ENCODE measurements around the gene SETBP1.

Gene SETBP1

DNA sequence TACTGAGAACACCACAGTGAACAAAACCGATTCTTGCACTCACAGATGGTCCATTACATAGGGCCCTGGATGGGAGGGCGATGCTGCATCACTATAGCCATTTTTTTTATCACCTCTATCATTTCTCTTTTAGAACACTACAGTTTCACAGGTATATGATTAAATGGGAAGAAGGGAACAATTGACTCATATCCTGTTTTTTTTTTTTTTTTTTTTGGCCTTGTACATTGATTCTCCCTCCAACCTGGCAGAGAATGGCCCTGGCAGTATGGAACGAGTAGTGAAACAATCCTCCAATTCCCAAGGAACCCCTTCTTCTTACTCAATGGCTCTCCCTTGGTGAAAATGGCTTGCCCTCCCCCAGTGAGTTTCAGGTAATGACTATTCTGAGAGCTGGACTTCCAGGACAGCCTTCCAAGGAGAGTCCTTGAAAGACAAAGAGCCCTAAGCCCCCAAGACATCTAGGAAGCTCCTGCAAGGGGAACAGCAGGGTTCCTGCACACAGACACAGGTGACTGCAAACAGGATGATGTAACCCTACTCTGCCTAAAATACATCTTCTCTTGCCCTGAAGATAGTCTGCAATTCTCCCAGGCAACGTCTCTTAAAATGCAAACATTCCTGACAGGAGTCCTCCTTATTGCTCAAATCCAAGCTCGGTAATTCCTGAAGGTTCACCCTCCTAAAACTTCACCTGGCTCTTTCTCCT lies 405.4 kb downstream of the SETBP1 start:
- Histone ChIP-seq H3K36me3 (ENCODE audit: control insufficient read depth in 2 of 2, insufficient read depth in 1 of 2, low read length in 2 of 2) (no peaks in the 10 kb centered on the region), H3K4me1 (ENCODE audit: control insufficient read depth, insufficient read depth, low read length) (no peaks in the 10 kb centered on the region), H3K27ac (ENCODE audit: extremely low read depth, low read depth, low read length) (no peak overlapping the region), H3K9me3 (ENCODE audit: control insufficient read depth, insufficient read depth, low read depth, low read length) (no peaks in the 10 kb centered on the region), H3K4me3 (ENCODE audit: low read depth, low read length) (no peak overlapping the region)
- TF ChIP-seq ZXDB (tag by site-specific recombination; IDR thresholded peaks at IDR 0.05), result no peak
- TF ChIP-seq ZNF433 (tag by site-specific recombination; IDR thresholded peaks at IDR 0.05; ENCODE audit: low read depth), result no peak
- no peak for TF ChIP-seq SCRT1 (tag by site-specific recombination; IDR thresholded peaks at IDR 0.05; ENCODE audit: borderline replicate concordance)
- TF ChIP-seq ZNF600 (tag by site-specific recombination; IDR thresholded peaks at IDR 0.05), result no peak
- TF ChIP-seq, protein P1, sequence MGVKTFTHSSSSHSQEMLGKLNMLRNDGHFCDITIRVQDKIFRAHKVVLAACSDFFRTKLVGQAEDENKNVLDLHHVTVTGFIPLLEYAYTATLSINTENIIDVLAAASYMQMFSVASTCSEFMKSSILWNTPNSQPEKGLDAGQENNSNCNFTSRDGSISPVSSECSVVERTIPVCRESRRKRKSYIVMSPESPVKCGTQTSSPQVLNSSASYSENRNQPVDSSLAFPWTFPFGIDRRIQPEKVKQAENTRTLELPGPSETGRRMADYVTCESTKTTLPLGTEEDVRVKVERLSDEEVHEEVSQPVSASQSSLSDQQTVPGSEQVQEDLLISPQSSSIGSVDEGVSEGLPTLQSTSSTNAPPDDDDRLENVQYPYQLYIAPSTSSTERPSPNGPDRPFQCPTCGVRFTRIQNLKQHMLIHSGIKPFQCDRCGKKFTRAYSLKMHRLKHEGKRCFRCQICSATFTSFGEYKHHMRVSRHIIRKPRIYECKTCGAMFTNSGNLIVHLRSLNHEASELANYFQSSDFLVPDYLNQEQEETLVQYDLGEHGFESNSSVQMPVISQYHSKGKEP (tag by site-specific recombination; IDR thresholded peaks at IDR 0.05), result no peak
- TF ChIP-seq, protein P2, sequence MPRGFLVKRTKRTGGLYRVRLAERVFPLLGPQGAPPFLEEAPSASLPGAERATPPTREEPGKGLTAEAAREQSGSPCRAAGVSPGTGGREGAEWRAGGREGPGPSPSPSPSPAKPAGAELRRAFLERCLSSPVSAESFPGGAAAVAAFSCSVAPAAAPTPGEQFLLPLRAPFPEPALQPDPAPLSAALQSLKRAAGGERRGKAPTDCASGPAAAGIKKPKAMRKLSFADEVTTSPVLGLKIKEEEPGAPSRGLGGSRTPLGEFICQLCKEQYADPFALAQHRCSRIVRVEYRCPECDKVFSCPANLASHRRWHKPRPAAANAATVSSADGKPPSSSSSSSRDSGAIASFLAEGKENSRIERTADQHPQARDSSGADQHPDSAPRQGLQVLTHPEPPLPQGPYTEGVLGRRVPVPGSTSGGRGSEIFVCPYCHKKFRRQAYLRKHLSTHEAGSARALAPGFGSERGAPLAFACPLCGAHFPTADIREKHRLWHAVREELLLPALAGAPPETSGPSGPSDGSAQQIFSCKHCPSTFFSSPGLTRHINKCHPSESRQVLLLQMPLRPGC (tag by site-specific recombination; IDR thresholded peaks at IDR 0.05), result no peak
- TF ChIP-seq, protein P3, sequence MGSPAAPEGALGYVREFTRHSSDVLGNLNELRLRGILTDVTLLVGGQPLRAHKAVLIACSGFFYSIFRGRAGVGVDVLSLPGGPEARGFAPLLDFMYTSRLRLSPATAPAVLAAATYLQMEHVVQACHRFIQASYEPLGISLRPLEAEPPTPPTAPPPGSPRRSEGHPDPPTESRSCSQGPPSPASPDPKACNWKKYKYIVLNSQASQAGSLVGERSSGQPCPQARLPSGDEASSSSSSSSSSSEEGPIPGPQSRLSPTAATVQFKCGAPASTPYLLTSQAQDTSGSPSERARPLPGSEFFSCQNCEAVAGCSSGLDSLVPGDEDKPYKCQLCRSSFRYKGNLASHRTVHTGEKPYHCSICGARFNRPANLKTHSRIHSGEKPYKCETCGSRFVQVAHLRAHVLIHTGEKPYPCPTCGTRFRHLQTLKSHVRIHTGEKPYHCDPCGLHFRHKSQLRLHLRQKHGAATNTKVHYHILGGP (tag by site-specific recombination; IDR thresholded peaks at IDR 0.05), result no peak
- no peak for TF ChIP-seq HOXA7 (CRISPR knock-in tag; IDR thresholded peaks at IDR 0.05; ENCODE audit: borderline replicate concordance)
- no peak for TF ChIP-seq ZNF426 (tag by site-specific recombination; IDR thresholded peaks at IDR 0.05)
- TF ChIP-seq ZNF585B (tag by site-specific recombination; IDR thresholded peaks at IDR 0.05), result no peak
- no peak for TF ChIP-seq ZNF248 (tag by site-specific recombination; IDR thresholded peaks at IDR 0.05)
- no peak for TF ChIP-seq ZNF169 (tag by site-specific recombination; IDR thresholded peaks at IDR 0.05)
- TF ChIP-seq ZNF677 (tag by site-specific recombination; IDR thresholded peaks at IDR 0.05), result no peak
- no peak for TF ChIP-seq TCF7L2 (IDR thresholded peaks at IDR 0.05; ENCODE audit: borderline replicate concordance, low read depth, low read length)
- no peak for TF ChIP-seq ZNF184 (tag by site-specific recombination; IDR thresholded peaks at IDR 0.05)
- TF ChIP-seq ZNF626 (tag by site-specific recombination; IDR thresholded peaks at IDR 0.05), result no peak
- TF ChIP-seq SP7 (tag by site-specific recombination; IDR thresholded peaks at IDR 0.05), result no peak
- no peak for TF ChIP-seq ZNF132 (tag by site-specific recombination; IDR thresholded peaks at IDR 0.05; ENCODE audit: borderline replicate concordance)
- no peak for TF ChIP-seq KLF9 (tag by site-specific recombination; IDR thresholded peaks at IDR 0.05; ENCODE audit: low read depth)
- CTCF ChIA-PET, result interaction anchor here (0.8 to 1.5 kb wide), 3 partner anchors 11 to 518 kb away, joined by 3 to 6 read pairs (median 3); no protein-coding TSS in a partner anchor
- POLR2A ChIA-PET, result interaction anchor here (0.7 kb wide), 1 partner anchor 128 kb away, joined by 3 read pairs; no protein-coding TSS in a partner anchor

DNA sequence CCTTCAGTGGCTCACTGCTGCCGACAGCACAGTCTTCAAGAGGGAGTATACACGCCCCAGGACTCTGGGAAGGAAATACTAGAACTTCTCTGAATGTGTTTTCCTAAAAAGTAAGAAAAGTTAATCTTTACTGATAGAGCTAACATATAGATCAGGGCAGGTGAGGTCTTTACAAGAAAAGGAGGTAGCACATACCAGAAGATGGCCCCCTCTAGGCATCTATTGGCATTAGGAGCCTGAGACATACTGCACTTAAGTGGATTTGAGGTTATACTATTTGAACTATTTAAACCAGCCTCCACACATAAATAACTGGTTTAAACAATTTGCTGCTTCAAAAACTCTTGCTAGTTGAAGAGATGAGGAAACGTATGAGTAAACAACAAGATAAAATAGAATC lies 406.1 kb downstream of the SETBP1 start:
- H3K27ac ChIP-seq (ENCODE audit: extremely low read depth, low read depth, low read length), result no peak overlapping the region
- H3K4me3 ChIP-seq (ENCODE audit: low read depth, low read length), result no peak overlapping the region
- H3K4me1 ChIP-seq (ENCODE audit: control insufficient read depth, insufficient read depth, low read length), result no peaks in the 10 kb centered on the region
- no peaks in the 10 kb centered on the region for H3K36me3 ChIP-seq (ENCODE audit: control insufficient read depth in 2 of 2, insufficient read depth in 1 of 2, low read length in 2 of 2)
- TF ChIP-seq ZNF548 (tag by site-specific recombination; IDR thresholded peaks at IDR 0.05), result no peak
- POLR2A ChIA-PET, result interaction anchor here (0.7 kb wide), 1 partner anchor 128 kb away, joined by 3 read pairs; no protein-coding TSS in a partner anchor
- CTCF ChIA-PET, result interaction anchor here (0.8 to 1.5 kb wide), 3 partner anchors 12 to 519 kb away, joined by 3 to 6 read pairs (median 3); no protein-coding TSS in a partner anchor
- H3K9me3 ChIP-seq (ENCODE audit: control insufficient read depth, insufficient read depth, low read depth, low read length), result no peaks in the 10 kb centered on the region
